ENCODE measurements around the gene ERGIC3. TPM values are rescaled to one million over a fixed set of nuclear protein-coding genes. Genes with fewer than 3 reads are reported as not detected.

The ERGIC3 gene
- total RNA-seq, 4 donors from 2014 or later: 121 to 260 (median 189) TPM

GRCh38 chr20:35518955-35519354, 22.9 kb upstream of the ERGIC3 start:
- DNase-seq: no peak
- H3K4me1 ChIP-seq: no peaks in the 10 kb centered on the region
- peaks cover 0 to 20% (median 0%) of the 10 kb centered on the region in 3 donors for H3K36me3 ChIP-seq
- H3K9me3 ChIP-seq: no peaks in the 10 kb centered on the region
- TF ChIP-seq, protein P1, sequence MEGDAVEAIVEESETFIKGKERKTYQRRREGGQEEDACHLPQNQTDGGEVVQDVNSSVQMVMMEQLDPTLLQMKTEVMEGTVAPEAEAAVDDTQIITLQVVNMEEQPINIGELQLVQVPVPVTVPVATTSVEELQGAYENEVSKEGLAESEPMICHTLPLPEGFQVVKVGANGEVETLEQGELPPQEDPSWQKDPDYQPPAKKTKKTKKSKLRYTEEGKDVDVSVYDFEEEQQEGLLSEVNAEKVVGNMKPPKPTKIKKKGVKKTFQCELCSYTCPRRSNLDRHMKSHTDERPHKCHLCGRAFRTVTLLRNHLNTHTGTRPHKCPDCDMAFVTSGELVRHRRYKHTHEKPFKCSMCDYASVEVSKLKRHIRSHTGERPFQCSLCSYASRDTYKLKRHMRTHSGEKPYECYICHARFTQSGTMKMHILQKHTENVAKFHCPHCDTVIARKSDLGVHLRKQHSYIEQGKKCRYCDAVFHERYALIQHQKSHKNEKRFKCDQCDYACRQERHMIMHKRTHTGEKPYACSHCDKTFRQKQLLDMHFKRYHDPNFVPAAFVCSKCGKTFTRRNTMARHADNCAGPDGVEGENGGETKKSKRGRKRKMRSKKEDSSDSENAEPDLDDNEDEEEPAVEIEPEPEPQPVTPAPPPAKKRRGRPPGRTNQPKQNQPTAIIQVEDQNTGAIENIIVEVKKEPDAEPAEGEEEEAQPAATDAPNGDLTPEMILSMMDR (IDR thresholded peaks at IDR 0.05): no peak
- no peak for TF ChIP-seq POLR2A (IDR thresholded peaks at IDR 0.05)
- no peak overlapping the region for H3K4me3 ChIP-seq
- no peaks in the 10 kb centered on the region for H3K27me3 ChIP-seq
- 88 to 91% methylated on average over 9 of the region's 9 CpGs for WGBS, 2 donors
- H3K27ac ChIP-seq: no peak overlapping the region
- intact Hi-C loops (cut with DNase I): no loop called here

DNA sequence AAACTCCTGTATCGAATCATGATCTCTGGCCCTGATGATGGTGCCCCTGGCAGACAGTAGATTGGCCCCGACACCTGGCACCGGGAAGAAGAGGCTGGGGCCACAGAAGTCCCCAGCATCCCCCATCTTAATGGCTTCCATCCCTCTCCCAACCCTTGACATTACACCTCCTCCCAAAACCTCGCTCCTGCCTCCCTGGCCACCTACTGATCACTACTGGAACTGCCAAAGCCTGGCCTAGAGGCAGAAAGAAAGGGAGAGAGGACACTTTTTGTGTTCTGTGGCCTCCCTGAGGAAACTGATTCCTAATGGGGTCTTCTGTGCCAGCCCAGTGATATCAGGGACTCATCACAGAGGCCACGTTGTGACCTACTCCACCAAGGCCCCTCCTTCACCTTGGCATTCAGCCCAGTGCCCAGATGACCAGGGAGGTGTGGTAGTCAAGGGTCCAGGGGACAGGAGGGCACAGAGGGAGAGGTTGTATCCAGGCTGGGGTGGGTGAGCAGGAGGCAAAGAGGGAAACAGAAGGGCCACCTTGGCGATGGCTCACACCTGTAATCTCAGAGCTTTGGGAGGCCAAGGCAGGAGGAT, 18.5 kb upstream of the ERGIC3 start:
- no peaks in the 10 kb centered on the region for H3K36me3 ChIP-seq
- H3K27ac ChIP-seq: no peak overlapping the region
- no peak for DNase-seq
- intact Hi-C loops (cut with DNase I): no loop called here
- no peaks in the 10 kb centered on the region for H3K4me1 ChIP-seq
- H3K27me3 ChIP-seq: no peaks in the 10 kb centered on the region
- TF ChIP-seq, protein P1 (IDR thresholded peaks at IDR 0.05): peak in 4 of 6 experiments; percentile 19 to 54 (median 34)
- no peak for TF ChIP-seq POLR2A (IDR thresholded peaks at IDR 0.05)
- WGBS, 2 donors: 70 to 85% methylated on average over 2 to 4 of the region's 6 CpGs
- no peak overlapping the region for H3K4me3 ChIP-seq
- no peaks in the 10 kb centered on the region for H3K9me3 ChIP-seq

DNA sequence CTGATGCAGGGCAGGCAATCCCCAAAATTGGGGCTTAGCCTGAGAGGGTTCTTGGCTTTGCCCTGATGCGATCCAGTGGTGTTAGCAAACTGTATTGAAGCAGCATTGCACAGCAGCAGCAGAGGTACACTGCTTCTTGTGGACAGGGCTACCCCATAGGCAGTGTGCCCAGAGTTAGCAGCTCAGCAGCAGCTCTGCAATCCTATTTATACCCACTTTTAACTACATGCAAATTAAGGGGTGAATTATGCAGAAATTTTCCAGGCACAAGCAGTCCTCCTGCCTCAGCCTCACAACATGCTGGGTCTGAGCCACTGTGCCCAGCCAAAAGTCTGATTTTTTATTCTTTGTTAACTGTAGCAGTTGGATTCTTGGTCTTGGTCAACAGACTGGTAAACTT, 16.2 kb upstream of the ERGIC3 start:
- H3K4me3 ChIP-seq: no peak overlapping the region
- H3K27me3 ChIP-seq: no peaks in the 10 kb centered on the region
- H3K36me3 ChIP-seq: no peaks in the 10 kb centered on the region
- no peaks in the 10 kb centered on the region for H3K4me1 ChIP-seq
- TF ChIP-seq, protein P1 (IDR thresholded peaks at IDR 0.05): no peak
- no peak for TF ChIP-seq POLR2A (IDR thresholded peaks at IDR 0.05)
- no peak for DNase-seq
- H3K27ac ChIP-seq: no peak overlapping the region
- WGBS, 2 donors: 73 to 100% methylated on average over 1 of the region's 1 CpG
- no peaks in the 10 kb centered on the region for H3K9me3 ChIP-seq
- intact Hi-C loops (cut with DNase I): no loop called here

DNA sequence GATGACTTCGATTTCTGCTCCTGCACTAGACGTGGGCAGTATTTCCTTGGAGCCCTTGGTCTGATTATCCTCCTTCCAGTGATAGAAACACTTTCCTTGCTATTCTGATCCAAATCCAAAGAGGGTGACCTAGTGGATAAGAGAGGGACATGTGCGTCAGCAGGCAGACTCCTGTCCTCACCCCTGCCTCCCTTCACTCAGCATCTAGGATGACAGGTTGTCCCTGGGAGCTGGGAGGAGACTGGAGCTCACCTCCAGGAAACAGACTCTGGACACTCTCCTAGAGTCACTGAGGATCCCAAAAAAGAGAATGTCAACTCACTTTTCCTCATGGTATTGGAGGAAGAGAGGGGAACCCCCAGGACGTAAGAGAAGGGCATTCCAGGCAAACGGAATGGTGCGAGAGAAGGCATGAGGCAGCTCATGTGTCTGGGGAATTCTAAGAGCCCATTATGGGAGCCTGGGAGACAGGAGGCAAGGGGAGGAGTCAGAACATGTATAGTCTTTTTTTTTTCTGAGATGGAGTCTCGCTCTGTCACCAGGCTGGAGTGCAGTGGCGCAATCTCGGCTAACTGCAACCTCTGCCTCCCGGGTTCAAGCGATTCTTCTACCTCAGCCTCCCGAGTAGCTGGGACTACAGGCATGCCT, 14.6 kb upstream of the ERGIC3 start:
- DNase-seq: no peak
- Histone ChIP-seq H3K4me1 (no peaks in the 10 kb centered on the region), H3K9me3 (no peaks in the 10 kb centered on the region), H3K36me3 (no peaks in the 10 kb centered on the region), H3K27ac (no peak overlapping the region), H3K4me3 (no peak overlapping the region), H3K27me3 (no peaks in the 10 kb centered on the region)
- TF ChIP-seq POLR2A (IDR thresholded peaks at IDR 0.05): no peak
- TF ChIP-seq, protein P1 (IDR thresholded peaks at IDR 0.05): no peak
- WGBS, 2 donors: 74 to 82% methylated on average over 11 to 12 of the region's 12 CpGs
- intact Hi-C loops (cut with DNase I): no loop called here

DNA sequence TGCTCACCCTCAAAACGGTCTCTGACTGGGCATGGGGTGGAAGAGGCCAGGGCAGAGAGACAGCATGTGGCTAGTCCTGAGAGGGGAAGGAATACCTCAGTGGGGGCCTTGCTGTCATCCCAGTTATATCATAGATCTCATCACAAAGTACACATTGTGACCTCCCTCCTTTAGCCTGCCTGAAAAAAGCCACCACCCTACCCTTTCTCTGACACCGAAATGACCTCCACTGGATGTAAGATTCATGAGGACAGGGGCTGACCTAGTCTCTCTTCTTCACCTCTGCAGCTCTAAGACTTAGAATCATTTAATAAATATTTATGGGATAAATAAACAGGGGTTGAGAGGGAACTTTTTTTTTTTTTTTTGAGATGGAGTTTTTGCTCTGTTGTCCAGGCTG, 12.3 kb upstream of the ERGIC3 start, which contains the start of gene C20orf173:
Gene C20orf173, minus strand, starts transcription at position 101 of the 400 bp plus-strand sequence. CDS start 279 bp downstream, outside the sequence.
- no peak for DNase-seq
- 92 to 95% methylated on average over 2 of the region's 2 CpGs for WGBS, 2 donors
- intact Hi-C loops (cut with DNase I): no loop called here
- TF ChIP-seq, protein P1 (IDR thresholded peaks at IDR 0.05): no peak
- no peak for TF ChIP-seq POLR2A (IDR thresholded peaks at IDR 0.05)
- no peak within 1 kb of the TSS for H3K27ac ChIP-seq
- H3K27me3 ChIP-seq: no peaks in the 10 kb centered on the region
- H3K4me1 ChIP-seq: no peaks in the 10 kb centered on the region
- H3K4me3 ChIP-seq: no peak within 1 kb of the TSS
- no peaks in the 10 kb centered on the region for H3K36me3 ChIP-seq
- no peaks in the 10 kb centered on the region for H3K9me3 ChIP-seq

Measured in esophagus squamous epithelium (tissue), 5 donors.